ENCODE results near the gene EVPL. TPM values are rescaled to one million over a fixed set of nuclear protein-coding genes. Genes with fewer than 3 reads are reported as not detected.
"Not testable (repeated sequence)": the region's sequence is repeated elsewhere in the genome, so short reads cannot be mapped to it uniquely, and the experiment has no call there.

Gene EVPL
- total RNA-seq, 6 experiments from 2014 or later: 0.62 TPM; not detected in 5

GRCh38 chr17:76048025-76048605, 21.0 kb upstream of the EVPL start:
- H3K27me3 ChIP-seq: no peaks in the 10 kb centered on the region
- H3K4me1 ChIP-seq: no peaks in the 10 kb centered on the region
- DNase-seq (no peak), ATAC-seq (no peak)
- 84% methylated on average over 7 of the region's 9 CpGs for WGBS (ENCODE audit: insufficient coverage, low coverage, low lambda C conversion rate, missing lambda C conversion rate)
- TF ChIP-seq CTCF (IDR thresholded peaks at IDR 0.05): no peak
- TF ChIP-seq POLR2A (IDR thresholded peaks at IDR 0.05): no peak
- no peak overlapping the region for H3K4me3 ChIP-seq
- H3K27ac ChIP-seq: no peak overlapping the region
- intact Hi-C loops (cut with DNase I): no loop called here
- H3K9me3 ChIP-seq: no peaks in the 10 kb centered on the region
- peaks cover 0 to 91% (median 50%) of the 10 kb centered on the region in 4 donors for H3K36me3 ChIP-seq

- no peak for TF ChIP-seq CTCF (IDR thresholded peaks at IDR 0.05)
- no peak for TF ChIP-seq POLR2A (IDR thresholded peaks at IDR 0.05)
- no peak overlapping the region for H3K27ac ChIP-seq
- H3K4me3 ChIP-seq: no peak overlapping the region
- no peak for DNase-seq
- intact Hi-C loops (cut with DNase I): no loop called here
- no peaks in the 10 kb centered on the region for H3K9me3 ChIP-seq
- H3K27me3 ChIP-seq: no peaks in the 10 kb centered on the region
- H3K4me1 ChIP-seq: no peaks in the 10 kb centered on the region
- ATAC-seq: no peak
- peaks cover 0 to 94% (median 58%) of the 10 kb centered on the region in 4 donors for H3K36me3 ChIP-seq
- 82% methylated on average over 5 of the region's 8 CpGs for WGBS (ENCODE audit: insufficient coverage, low coverage, low lambda C conversion rate, missing lambda C conversion rate)
Measured at GRCh38 chr17:76046064-76046463, 19.0 kb upstream of the EVPL start.

- 74% methylated on average over 2 of the region's 11 CpGs for WGBS (ENCODE audit: insufficient coverage, low coverage, low lambda C conversion rate, missing lambda C conversion rate)
- H3K27me3 ChIP-seq; intact Hi-C loops (cut with DNase I); H3K4me3 ChIP-seq; H3K27ac ChIP-seq; DNase-seq; H3K4me1 ChIP-seq; ATAC-seq; H3K9me3 ChIP-seq: not testable (repeated sequence)
- H3K36me3 ChIP-seq: peaks cover 4 to 100% (median 64%) of the 10 kb centered on the region in 4 donors
Measured at GRCh38 chr17:76044475-76045007, 17.4 kb upstream of the EVPL start.

- H3K27me3 ChIP-seq; ATAC-seq; DNase-seq; H3K4me3 ChIP-seq; H3K4me1 ChIP-seq; intact Hi-C loops (cut with DNase I); H3K27ac ChIP-seq; H3K9me3 ChIP-seq: not testable (repeated sequence)
- peaks cover 4 to 95% (median 59%) of the 10 kb centered on the region in 4 donors for H3K36me3 ChIP-seq
- WGBS (ENCODE audit: insufficient coverage, low coverage, low lambda C conversion rate, missing lambda C conversion rate): 100% methylated on average over 2 of the region's 3 CpGs
Measured at GRCh38 chr17:76042868-76043267, 15.8 kb upstream of the EVPL start.

GRCh38 chr17:76040376-76040775, 13.3 kb upstream of the EVPL start:
- Histone ChIP-seq H3K9me3 (no peaks in the 10 kb centered on the region), H3K4me1 (no peaks in the 10 kb centered on the region), H3K4me3 (no peak overlapping the region), H3K27me3 (no peaks in the 10 kb centered on the region), H3K36me3 (peaks cover 4 to 70% (median 43%) of the 10 kb centered on the region in 4 donors), H3K27ac (no peak overlapping the region)
- 45% methylated on average over 5 of the region's 6 CpGs for WGBS (ENCODE audit: insufficient coverage, low coverage, low lambda C conversion rate, missing lambda C conversion rate)
- DNase-seq: no peak
- intact Hi-C loops (cut with DNase I): no loop called here
- ATAC-seq: no peak
- TF ChIP-seq POLR2A (IDR thresholded peaks at IDR 0.05) (no peak), CTCF (IDR thresholded peaks at IDR 0.05) (no peak)

Data from right lobe of liver (tissue), 6 donors.